ENCODE results near the gene SLC6A16.

SLC6A16 gene

DNA sequence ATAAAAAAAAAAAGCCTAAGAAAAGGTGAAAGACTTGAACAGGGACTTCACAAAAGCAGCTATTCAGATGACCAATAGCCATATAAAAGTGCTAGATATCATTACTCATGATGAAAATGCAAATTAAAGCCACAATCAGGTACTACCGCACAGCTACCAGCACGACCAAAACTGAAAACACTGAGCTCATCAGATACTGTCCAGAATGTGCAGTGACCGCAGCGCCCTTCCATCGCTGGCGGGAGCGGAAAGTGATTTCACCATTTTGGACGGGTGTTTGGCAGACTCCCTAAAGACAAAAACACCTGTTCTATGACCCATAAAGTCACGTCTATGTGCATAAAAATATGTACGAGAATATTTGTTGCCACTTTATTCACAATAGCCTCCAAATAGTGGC lies 60.7 kb downstream of the SLC6A16 start:
- DNase-seq, result no peak

DNA sequence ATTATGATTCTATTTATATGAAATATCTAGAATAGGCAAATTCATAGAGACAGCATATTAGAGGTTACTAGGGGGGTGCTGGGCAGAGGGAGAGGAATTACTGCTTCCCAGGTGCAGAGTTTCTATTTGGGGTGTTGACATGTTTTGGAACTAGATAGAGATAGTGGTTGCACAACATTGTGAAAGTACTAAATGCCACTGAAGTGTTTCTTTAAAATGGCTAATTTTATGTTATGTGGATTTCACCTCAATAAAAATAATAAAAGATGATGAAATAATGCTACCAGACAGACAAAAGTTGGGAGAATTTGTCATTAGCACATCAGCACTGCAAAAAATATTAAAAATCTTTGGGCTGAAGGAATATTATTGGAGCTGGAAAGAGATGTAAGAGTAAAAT lies 63.4 kb downstream of the SLC6A16 start:
- DNase-seq, result no peak

GRCh38 chr19:49256691-49257090 lies 68.3 kb downstream of the SLC6A16 start:
- no peak for DNase-seq

GRCh38 chr19:49255674-49256073 lies 69.3 kb downstream of the SLC6A16 start:
- no peak for DNase-seq

DNA sequence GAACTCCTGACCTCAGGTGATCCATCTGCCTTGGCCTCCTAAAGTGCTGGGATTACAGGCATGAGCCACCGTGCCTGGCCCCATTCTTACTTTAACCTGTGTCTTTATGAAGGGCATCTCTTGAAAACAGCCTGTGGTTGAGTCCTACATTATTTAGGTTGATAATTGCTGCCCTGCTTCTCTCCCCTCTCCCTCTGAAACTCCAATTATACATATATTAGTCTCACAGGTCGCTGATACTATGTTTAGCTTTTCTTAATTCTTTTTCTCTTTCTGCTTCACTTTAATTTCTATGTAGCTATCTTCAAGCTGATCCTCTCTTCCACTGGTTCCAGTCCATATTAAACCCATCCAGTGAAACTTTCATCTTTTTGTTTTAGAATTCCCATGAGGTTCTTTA lies 75.1 kb downstream of the SLC6A16 start:
- no peak for DNase-seq

DNA sequence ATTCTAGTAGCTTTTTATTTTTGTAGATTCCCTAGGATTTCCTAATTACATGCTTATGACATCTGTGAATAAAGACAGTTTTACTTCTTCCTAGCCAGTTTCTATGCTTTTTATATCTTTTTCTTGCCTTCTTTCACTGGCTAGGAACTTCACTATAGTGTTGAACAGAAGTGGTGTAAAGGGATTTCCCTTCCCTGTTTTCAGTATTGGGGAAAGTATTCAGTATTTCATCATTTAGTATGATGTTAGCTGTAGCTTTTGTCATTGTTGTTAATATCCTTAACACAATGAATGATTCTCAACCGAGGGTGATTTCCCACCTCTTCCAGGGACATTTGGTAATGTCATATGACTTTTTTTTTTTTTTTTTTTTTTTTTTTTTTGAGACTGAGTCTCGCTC lies 77.3 kb downstream of the SLC6A16 start:
- no peak for DNase-seq

GRCh38 chr19:49244256-49244655 lies 80.7 kb downstream of the SLC6A16 start:
- DNase-seq, result no peak

- no peak for DNase-seq
These were observed 81.3 kb downstream of the SLC6A16 start for GRCh38 chr19:49243726-49244125.

GRCh38 chr19:49243129-49243528 lies 81.9 kb downstream of the SLC6A16 start:
- no peak for DNase-seq

DNA sequence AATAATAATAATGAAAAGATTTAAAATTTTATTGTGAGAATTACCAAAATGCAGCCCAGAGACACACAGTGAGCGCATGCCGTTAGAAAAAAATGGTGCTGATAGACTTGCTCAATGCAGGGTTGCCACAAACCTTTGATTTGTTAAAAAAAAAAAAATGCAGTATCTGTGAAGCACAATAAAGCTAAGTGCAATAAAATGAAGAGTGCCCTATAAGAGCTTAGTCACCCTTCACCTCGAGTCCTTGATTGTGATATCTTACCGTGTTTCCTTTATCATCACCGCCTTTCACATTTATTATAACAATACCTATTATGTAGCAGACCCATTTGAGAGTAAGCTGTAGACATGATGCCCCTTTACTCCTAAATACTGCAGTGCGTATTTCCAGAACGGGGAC lies 83.2 kb downstream of the SLC6A16 start:
- no peak for DNase-seq

All from NCI-H446 treated with DMSO at 0.1 percent for 48 hours (cell line).